ENCODE results near the gene MAPK8IP3.

DNA sequence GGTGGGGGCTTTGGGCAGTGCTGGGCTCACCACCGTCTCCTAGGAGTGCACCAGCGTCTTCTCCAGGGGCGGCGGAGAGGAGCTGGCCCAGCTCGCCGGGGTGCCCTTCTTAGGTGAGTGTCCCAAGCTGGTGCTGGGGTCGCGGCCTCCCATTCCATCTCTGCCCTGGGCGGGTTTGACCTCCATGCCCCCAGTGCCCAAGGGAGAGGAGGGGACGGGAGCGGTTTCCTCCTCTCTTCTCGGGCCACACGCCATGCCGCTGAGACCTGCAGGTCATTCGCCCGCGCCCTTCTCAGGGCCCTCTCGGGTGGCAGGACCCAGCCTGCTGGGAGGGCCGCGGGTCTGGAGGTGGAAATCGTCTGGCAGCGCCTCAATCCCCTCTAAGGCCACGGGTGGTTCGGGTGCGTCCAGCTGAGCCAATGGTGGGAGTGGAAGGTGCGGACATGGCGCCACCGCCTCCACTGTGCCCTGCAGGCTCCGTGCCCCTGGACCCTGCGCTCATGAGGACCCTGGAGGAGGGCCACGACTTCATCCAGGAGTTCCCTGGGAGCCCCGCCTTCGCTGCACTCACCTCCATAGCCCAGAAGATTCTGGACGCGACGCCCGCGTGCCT, 82.2 kb downstream of the MAPK8IP3 start:
- TF ChIP-seq, protein P1, sequence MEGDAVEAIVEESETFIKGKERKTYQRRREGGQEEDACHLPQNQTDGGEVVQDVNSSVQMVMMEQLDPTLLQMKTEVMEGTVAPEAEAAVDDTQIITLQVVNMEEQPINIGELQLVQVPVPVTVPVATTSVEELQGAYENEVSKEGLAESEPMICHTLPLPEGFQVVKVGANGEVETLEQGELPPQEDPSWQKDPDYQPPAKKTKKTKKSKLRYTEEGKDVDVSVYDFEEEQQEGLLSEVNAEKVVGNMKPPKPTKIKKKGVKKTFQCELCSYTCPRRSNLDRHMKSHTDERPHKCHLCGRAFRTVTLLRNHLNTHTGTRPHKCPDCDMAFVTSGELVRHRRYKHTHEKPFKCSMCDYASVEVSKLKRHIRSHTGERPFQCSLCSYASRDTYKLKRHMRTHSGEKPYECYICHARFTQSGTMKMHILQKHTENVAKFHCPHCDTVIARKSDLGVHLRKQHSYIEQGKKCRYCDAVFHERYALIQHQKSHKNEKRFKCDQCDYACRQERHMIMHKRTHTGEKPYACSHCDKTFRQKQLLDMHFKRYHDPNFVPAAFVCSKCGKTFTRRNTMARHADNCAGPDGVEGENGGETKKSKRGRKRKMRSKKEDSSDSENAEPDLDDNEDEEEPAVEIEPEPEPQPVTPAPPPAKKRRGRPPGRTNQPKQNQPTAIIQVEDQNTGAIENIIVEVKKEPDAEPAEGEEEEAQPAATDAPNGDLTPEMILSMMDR (IDR thresholded peaks at IDR 0.05): no peak
- no peak for TF ChIP-seq POLR2AphosphoS5 (IDR thresholded peaks at IDR 0.05)

Measured in suprapubic skin (tissue), 3 donors.